ENCODE results near the gene GRIN1.

GRIN1 gene

DNA sequence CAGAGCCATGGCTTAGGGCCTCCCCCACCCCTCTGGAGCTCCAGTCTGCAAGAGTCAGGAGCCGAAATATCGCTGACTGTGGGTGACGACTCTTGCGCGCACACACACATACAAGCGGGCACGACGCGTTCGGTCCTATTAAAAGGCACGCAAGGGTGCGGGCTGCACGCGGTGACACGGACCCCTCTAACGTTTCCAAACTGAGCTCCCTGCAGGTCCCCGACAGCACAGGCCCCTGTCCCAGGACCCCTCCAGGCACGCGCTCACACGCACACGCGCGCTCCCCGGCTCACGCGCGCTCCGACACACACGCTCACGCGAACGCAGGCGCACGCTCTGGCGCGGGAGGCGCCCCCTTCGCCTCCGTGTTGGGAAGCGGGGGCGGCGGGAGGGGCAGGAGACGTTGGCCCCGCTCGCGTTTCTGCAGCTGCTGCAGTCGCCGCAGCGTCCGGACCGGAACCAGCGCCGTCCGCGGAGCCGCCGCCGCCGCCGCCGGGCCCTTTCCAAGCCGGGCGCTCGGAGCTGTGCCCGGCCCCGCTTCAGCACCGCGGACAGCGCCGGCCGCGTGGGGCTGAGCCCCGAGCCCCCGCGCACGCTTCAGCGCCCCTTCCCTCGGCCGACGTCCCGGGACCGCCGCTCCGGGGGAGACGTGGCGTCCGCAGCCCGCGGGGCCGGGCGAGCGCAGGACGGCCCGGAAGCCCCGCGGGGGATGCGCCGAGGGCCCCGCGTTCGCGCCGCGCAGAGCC, at the start of gene GRIN1:
Gene GRIN1, plus strand, starts transcription at position 433 of the 746 bp plus-strand sequence. CDS start 333 bp downstream, outside the sequence.
- no peak for DNase-seq

DNA sequence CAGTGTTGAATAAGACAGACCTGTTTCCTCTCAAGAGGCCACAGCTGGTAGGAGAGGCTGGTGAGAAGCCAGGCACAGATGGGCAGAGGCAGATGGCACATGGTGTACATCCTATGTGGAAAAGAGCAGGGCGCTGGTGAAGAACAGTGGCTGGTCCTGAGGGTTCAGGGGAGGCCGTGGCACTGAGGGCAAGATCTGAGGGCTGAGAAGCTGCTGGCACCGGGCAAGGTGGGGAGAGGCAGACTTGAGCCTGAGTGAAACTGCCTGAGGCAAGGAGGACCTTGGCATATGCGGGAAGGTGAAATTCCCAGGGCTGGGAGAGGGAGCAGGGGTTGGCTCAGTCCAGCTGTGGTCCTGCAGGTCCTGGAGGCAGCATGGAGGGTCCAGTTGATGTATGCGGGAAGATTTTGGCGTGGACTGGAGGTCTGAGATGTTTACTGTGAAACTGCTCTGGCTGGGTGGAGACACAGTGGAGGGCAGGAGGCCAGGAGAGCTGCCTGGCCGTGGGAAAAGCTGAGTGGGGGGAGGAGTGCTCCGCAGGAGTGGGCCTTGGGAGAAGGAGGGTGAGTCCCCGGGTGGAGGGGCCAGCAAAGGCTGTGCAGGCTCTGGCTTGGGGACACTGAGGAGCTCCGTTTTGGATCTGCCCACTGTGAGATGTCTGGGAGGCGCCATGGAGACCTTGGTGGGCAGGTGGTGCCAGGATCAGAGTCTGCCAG, 49.6 kb upstream of the GRIN1 start:
- DNase-seq, result no peak

DNA sequence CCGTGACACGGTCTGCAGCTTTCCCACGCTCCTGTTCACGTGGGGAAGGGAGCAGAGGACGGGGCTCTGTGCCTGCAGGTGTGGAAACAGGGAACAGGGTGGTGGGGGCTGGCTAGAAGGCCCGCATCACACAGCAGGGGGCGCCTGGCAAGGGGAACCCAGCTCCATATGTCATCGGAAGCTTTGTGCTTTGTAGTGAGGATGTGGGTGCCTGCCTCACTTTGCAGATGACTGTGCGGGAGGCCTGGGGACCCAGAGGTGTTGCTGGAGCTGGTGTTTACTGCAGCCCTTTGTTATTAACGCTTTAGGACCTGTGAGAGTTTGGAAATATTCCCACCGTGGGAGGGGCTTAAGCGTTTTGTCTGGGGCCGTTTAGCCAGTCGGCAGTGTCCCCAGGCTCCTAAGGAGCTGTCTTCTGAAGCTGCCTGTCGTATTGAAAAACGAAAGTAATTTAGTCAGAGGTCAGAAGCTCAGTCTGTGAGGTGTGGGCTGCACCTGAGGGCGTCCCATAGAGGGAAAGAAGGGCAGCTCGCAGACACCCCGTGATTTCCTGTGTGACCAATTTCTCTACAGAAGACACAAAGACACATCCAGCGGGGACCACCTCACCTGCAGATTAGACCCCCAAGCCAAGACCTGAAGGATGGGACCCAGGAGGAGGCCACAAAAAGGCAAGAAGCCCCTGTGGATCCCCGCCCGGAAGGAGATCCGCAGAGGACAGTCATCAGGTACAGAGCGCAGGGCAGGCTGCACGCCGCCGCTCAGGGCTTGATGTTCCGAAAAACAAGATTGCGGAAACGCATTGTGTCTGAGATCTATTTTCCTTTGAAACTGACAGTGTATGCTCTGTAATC, 43.1 kb upstream of the GRIN1 start:
- DNase-seq, result no peak

DNA sequence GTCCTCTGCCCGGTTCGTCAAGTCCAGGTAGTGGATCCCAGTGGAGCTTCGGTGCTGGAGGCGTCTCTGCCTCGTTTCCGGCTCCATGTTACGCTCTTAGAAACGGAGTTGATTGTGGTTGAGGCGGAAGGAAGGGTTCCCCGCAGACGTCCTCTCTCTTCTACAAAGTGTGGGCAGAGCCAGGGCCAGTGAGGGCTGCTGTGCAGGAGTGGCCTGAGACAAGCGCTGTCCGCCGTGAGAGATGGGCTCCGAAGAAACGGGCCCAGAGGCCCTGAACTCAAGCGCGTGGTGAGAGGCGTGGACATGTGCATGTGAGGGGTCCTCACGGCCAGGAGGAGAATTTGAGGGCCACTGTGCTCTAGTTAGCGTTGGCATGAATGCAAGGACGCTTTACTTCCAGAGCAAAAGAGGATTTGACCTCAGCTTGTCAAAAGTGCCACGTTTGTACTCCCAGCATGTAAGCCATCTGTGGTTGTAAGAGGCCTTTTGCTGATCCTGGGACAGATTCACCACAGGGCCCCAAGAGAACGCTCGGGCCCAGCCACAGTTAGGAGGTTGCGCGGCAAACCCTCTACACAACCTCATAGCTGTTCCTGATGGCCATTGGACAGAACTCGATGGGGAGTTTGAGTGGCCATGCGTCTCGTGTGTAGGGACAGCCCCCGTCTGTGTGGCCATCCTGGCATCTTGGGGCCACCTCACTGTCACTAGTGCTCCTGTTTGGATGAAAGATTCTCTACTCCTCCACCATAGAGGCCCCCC, 42.0 kb upstream of the GRIN1 start:
- DNase-seq, result no peak

DNA sequence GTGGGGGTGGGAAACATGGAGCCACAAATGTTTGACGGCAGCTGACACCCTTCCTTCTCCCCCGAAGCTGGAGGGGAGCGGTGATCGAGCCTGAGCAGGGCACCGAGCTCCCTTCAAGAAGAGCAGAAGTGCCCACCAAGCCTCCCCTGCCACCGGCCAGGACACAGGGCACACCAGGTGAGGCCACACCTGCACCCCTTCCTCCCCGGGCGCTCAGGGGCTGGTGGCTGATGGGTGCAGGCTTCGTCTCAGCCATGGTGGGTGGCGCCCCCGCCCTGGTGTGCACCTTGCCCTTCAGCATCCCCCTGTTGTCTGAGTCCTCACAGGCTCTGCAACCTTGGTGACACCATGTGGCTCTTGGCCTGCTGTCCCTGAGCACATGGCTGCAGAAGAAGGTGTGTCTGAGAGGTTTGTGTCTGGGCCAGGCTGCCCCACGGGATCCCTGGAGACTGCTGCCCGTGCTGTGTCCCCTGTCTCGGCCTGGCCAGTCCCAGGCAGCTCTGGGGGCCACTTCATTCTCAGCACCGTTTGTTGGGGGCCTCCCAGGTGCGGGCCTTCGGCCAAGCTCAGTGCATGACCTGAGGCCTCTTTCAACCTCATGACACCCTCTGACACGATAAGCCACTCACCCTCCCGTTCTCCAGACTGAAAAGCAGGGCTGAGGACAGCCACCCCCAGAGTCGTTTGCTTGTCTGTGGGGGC, 41.0 kb upstream of the GRIN1 start:
- DNase-seq, result no peak

DNA sequence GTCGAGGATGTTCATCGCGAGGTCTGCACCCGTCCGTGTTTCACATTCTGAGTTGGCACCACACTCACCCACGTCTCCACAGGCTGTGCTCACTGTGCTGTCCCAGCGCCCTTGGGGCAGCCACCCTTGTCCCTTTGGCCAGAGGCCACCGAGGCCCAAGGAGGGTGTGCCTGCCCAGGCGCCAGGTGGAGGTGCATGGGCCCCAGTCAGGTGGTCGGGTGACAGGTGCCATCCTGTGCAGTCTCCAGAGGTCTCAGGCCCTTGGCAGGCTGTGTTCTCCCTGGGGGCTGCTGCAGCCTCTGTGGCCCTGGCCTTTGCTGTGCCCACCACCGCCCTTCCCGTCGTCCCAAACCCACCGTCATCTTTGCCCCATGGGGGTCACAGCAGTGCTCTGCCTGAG, 39.7 kb upstream of the GRIN1 start:
- DNase-seq, result no peak

DNA sequence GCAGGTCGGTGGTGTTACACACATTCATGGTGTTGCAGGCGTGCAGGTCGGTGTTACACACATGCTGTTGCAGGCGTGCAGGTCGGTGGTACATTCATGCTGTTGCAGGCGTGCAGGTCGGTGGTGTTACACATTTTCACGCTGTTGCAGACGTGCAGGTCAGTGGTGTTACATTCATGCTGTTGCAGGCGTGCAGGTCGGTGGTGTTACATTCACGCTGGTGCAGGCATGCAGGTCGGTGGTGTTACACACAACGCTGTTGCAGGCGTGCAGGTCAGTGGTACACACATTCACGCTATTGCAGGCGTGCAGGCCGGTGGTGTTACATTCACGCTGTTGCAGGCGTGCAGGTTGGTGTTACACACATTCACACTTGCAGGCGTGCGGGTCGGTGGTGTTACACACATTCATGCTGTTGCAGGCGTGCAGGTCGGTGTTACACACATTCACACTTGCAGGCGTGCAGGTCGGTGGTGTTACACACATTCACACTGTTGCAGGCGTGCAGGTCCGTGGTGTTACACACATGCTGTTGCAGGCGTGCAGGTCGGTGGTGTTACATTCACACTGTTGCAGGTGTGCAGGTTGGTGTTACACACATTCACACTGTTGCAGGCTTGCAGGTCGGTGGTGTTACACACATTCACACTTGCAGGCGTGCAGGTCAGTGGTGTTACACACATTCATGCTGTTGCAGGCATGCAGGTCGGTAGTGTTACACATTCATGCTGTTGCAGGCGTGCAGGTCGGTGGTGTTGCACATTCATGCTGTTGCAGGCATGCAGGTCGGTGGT, 35.6 kb upstream of the GRIN1 start:
- DNase-seq, result no peak

DNA sequence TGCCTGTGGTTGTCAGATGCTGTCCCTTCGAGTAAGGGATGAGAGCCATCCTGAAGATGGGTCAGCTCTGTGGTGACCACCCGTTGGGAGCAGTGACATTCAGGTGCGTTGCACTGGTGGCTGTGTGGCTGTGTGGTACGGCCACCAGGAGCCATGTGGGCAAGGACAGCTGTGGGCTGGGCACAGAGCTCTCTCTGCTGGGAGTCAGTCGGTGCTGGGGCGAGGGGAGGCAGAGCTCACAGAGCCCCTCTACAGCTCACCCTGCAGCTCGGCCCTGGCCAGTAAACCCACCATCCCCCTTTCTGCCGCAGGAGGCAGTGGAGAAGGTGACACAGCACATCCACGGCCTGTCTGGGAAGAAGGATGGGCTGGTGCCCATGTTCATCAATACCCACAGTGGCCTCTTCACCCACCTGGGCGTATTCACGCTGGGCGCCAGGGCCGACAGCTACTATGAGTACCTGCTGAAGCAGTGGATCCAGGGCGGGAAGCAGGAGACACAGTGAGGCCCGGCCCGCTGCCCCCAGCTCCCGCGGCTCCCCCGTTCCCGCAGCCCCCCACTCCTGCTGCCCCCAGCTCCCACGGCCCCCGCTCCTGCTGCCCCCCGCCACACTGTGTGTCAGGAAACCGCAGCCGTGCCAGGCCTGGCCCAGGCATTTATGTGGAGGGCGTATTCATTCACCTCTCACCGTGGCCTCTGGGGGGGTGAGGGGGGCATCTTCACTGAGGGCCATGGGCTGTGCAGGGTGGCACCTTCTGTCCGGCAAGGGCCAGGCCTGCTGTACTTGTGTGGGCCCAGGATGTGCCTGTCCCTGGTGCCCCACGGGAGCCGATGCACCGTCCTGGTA, 32.9 kb upstream of the GRIN1 start:
- DNase-seq, result no peak

DNA sequence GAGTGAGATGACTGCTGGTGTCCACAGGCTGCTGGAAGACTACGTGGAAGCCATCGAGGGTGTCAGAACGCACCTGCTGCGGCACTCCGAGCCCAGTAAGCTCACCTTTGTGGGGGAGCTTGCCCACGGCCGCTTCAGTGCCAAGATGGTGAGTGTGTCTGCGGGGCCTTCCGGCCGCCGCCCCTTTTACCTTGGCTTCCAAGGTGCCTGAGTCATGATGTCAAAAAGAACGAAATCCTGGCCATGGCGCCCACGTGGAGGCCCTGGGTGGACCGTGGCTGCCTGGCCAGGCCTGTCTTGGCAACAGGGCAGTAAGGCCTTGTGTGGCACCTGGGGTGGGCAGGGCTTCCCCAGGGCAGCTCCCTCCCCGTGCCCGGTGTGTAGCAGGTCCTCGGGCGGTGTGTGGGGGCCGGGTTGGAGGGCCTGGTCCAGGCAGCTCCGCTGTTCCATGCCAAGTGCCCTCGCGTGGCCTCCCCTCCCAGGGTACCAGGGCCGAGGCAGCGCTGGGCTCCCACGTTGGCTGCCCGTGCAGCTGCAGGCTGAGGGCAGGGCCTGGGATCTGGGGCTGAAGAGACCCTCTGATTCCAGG, 32.2 kb upstream of the GRIN1 start:
- no peak for DNase-seq

DNA sequence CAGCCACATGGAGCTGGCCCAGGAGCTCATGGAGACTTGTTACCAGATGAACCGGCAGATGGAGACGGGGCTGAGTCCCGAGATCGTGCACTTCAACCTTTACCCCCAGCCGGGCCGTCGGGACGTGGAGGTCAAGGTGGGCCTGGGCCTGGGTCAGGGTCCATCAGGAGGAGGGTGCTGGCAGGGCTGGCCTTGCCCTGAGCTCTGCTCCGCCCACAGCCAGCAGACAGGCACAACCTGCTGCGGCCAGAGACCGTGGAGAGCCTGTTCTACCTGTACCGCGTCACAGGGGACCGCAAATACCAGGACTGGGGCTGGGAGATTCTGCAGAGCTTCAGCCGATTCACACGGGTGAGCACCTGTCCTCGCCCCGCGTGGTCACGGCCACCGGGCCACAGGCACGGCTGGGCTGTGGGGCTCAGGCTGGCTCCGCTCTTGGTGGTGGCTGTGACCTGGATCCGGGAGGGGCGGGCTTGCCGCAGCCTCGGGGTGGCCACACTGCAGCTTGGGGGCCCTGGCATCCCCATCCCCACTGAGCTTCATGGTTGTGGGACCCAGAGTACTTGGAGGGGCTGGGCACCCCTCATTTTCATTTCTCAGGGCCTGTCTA, 31.5 kb upstream of the GRIN1 start:
- DNase-seq, result no peak

DNA sequence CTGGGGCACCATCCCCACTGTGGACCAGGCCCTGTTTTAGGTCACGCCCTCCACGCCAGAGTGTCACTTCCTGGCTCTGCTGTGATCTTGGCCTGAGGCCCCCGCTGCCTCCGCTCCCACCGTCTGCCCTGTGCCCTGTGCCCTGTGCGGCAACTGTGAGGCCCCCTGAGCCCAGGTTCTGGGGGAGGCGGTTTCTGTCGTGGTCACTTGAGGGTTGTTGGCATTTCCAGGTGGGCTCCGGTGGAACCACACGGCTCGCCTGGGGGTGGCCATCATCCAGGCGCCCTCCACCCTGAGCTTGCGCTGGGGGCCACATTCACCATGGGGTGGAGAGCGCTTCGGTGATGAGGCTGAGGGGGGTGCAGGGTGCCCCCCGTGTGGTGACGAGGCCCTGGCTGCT, 31.0 kb upstream of the GRIN1 start:
- no peak for DNase-seq

DNA sequence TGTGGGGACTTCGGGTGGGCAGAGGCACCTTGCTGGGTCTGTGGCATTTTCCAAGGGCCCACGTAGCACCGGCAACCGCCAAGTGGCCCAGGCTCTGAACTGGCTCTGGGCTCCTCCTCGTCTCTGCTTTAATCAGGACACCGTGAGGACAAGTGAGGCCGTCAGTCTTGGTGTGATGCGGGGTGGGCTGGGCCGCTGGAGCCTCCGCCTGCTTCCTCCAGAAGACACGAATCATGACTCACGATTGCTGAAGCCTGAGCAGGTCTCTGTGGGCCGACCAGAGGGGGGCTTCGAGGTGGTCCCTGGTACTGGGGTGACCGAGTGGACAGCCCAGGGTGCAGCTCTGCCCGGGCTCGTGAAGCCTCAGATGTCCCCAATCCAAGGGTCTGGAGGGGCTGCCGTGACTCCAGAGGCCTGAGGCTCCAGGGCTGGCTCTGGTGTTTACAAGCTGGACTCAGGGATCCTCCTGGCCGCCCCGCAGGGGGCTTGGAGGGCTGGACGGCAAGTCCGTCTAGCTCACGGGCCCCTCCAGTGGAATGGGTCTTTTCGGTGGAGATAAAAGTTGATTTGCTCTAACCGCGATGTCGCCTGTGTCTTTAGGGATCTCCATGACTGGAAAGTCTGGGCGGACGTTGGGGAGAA, 30.2 kb upstream of the GRIN1 start:
- DNase-seq, result no peak

DNA sequence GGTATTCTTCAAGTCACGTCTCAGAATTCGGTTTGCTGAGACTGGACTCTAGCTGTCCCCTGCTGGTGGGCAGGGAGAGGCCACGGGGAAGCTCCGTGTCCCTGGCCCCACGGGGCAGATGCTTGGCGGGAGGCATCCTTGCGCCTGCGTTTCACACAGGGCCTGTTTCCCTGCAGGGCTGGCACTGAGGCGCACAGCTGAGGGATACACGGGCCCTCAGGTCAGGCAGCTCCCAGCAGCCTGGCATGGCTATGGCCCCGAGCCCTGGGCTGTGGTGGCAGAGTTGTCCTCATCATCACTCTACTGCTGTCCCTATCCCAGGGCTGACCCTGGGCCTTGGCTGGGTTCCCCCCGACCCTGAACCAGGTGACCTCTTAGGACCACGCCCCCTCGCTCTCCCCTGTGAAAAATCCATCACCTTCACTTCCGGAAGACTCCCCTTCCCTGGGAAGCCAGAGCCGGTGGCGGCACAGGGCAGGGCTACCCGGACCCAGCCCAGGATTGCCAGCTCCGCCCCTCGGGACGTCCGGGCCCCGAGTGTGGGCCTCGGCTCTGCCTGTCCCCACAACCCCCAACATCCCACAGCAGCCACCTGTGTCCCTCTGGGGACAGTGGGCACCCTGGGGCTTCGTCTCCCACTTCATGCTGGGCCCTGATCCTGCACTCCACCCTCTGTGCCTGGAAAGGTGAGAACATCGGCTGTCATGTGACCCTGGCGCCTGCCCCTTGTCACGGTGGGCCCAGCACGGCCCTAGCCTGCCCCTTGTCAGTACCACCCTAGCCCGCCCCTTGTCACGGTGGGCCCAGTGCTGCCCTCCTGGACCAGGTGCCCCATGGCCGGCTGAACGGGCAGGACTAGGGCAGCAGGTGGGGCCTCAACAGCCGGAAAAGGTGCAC, 29.5 kb upstream of the GRIN1 start:
- no peak for DNase-seq

DNA sequence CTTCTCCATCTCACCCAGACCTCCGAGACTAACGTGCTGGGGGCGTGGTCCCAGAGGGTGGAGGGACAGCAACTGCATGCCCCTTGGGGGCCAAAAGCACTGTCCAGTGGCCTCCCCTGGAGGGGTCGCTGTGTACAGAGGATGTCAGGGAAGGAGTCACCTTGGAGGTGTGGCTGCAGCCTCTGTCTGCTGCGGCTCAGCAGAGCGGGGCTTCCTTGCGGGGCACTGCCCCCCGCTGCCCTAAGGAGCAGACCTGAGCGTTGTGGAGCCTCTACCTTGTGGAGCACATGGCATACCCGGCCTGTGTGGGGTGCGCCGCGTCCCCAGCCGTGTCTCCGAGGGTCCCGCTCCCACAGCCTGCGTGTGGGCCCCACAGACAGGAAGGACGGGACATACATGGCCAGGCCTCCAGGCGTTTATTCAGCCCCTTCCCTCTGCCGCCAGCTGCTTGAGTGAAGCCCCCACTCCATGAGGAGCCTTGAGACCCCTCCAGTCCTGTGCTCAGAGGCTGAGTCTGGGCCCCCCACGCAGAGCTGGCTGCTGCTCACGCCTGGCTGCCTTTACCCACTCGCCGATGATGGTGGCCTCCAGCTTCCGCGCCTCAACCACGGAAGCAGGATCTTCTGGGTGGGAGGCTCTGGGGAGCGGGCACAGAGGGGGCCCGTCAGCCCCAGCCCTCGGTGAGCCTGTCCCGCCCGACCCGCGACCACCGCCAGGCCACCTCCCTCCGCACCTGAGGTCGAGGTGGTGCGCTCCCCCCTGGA, 28.6 kb upstream of the GRIN1 start:
- no peak for DNase-seq

DNA sequence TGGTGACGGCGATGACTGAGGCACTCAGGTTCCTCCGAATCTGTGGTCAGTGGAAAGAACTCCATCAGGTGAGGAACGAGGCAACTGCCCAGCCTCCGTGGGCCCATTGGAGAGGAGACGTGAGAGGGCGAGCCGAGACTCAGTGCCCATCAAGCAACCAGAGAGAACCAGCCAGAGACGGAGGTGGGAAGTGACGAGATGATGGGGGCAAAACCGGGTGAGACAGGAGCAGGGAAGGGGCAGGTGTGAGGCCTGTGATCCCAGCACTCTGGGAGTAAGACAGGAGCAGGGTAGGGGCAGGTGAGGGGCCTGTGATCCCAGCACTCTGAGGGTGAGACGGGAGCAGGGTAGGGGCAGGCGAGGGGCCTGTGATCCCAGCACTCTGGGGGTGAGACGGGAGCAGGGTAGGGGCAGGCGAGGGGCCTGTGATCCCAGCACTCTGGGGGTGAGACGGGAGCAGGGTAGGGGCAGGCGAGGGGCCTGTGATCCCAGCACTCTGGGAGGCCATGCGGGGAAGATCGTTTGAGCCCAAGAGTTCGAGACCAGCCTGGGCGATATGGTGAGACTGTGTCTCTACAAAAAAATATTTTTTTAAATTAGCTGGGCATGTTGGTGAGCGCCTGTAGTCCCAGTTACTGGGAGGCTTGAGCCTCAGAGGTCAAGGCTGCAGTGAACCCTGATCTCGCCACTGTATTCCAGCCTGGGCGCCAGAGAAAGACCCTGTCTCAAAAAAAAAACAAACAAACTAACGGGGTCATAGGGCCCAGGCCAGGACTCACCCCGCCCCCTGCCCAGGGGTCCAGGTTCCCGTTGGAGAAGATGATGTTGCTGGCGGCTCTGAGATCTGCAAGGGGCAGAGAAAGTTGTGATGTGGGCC, 27.8 kb upstream of the GRIN1 start:
- no peak for DNase-seq
